Mesenchymal stem cell (in vitro differentiated cells and primary cell): ENCODE data around the gene CTNNA3.

Experiments used
- DNase-seq: peaks from one replicate; pipeline ENCODE4 v3.0.0-alpha.2; 2013
- H2AFZ ChIP-seq: one replicate; pipeline ENCODE4 v1.6.1; 2013; ENCODE audit warnings: low read depth, mild to moderate bottlenecking, control low read depth, inconsistent platforms, low read length, moderate library complexity
- H2AK5ac ChIP-seq: 2 replicates; pipeline ENCODE4 v1.6.1; 2013; ENCODE audit warnings: low read length, moderate library complexity, mild to moderate bottlenecking, inconsistent platforms; ENCODE audit not compliant: severe bottlenecking
- H2BK120ac ChIP-seq: one replicate; pipeline ENCODE4 v1.6.1; 2013; ENCODE audit warnings: low read depth, mild to moderate bottlenecking, inconsistent platforms, low read length, moderate library complexity
- H2BK12ac ChIP-seq, 2 experiments: one replicate each; pipeline ENCODE4 v1.6.1; 2013; ENCODE audit warnings: inconsistent platforms in 2 of 2, low read length in 2 of 2, mild to moderate bottlenecking in 2 of 2, moderate library complexity in 2 of 2, control low read depth in 1 of 2
- H2BK15ac ChIP-seq: one replicate; pipeline ENCODE4 v1.6.1; 2013; ENCODE audit warnings: mild to moderate bottlenecking, low read depth, inconsistent platforms; ENCODE audit not compliant: poor library complexity, severe bottlenecking
- H2BK5ac ChIP-seq: 2 replicates; pipeline ENCODE4 v1.6.1; 2013; ENCODE audit warnings: low read depth, mild to moderate bottlenecking, low read length, control low read depth, inconsistent platforms; ENCODE audit not compliant: poor library complexity, severe bottlenecking
- H3K14ac ChIP-seq, 2 experiments: one replicate each; pipeline ENCODE4 v1.6.1; 2013; ENCODE audit warnings: inconsistent platforms in 2 of 2, low read length in 2 of 2, control low read depth in 1 of 2, mild to moderate bottlenecking in 1 of 2, moderate library complexity in 1 of 2
- H3K18ac ChIP-seq, 2 experiments: one replicate each; pipeline ENCODE4 v1.6.1; 2013; ENCODE audit warnings: inconsistent platforms in 2 of 2, low read length in 2 of 2, control low read depth in 1 of 2, low read depth in 1 of 2, mild to moderate bottlenecking in 1 of 2
- H3K23ac ChIP-seq, 2 experiments: one replicate each; pipeline ENCODE4 v1.6.1; 2013; ENCODE audit warnings: inconsistent platforms in 2 of 2, low read length in 2 of 2, mild to moderate bottlenecking in 2 of 2, moderate library complexity in 2 of 2, control low read depth in 1 of 2
- H3K27ac ChIP-seq: 2 replicates; pipeline ENCODE4 v1.5.1; 2013; ENCODE audit warnings: mild to moderate bottlenecking, moderate library complexity, low read length, control low read depth, inconsistent platforms; ENCODE audit not compliant: poor library complexity, severe bottlenecking
- H3K27me3 ChIP-seq, 2 experiments: 2 replicates each; pipeline versions ENCODE4 v1.6.1 to v1.7.0; 2013; ENCODE audit warnings: low read length in 2 of 2, mild to moderate bottlenecking in 2 of 2, moderate library complexity in 2 of 2, control low read depth in 1 of 2, inconsistent platforms in 1 of 2; ENCODE audit not compliant: control insufficient read depth in 1 of 2, insufficient read depth in 1 of 2
- H3K36me3 ChIP-seq, 2 experiments: 2 replicates each; pipeline versions ENCODE4 v1.6.1 to v1.7.0; 2013; ENCODE audit warnings: low read length in 2 of 2, control low read depth in 1 of 2, inconsistent platforms in 1 of 2, low read depth in 1 of 2, mild to moderate bottlenecking in 1 of 2; ENCODE audit not compliant: insufficient read depth in 2 of 2, control insufficient read depth in 1 of 2
- H3K4ac ChIP-seq, 2 experiments: one replicate each; pipeline ENCODE4 v1.6.1; 2013; ENCODE audit warnings: inconsistent platforms in 2 of 2, low read length in 2 of 2, mild to moderate bottlenecking in 2 of 2, moderate library complexity in 2 of 2, control low read depth in 1 of 2, low read depth in 1 of 2
- H3K4me1 ChIP-seq: 2 replicates; pipeline ENCODE4 v1.6.1; 2013; ENCODE audit warnings: low read depth, low read length, control low read depth; ENCODE audit not compliant: control insufficient read depth, insufficient read depth
- H3K4me2 ChIP-seq: 2 replicates; pipeline ENCODE4 v1.6.1; 2013; ENCODE audit warnings: low read length, mild to moderate bottlenecking, inconsistent platforms; ENCODE audit not compliant: poor library complexity, severe bottlenecking
- H3K4me3 ChIP-seq, 2 experiments: 2 replicates each; pipeline versions ENCODE4 v1.5.1 to v1.7.0; 2013; ENCODE audit warnings: low read length in 2 of 2, mild to moderate bottlenecking in 2 of 2, control low read depth in 1 of 2, low read depth in 1 of 2; ENCODE audit not compliant: insufficient read depth in 1 of 2
- H3K79me1 ChIP-seq: replicated peaks from 2 replicates; pipeline ENCODE4 v1.6.1; 2013; ENCODE audit warnings: mild to moderate bottlenecking, control low read depth, low read length, inconsistent platforms; ENCODE audit not compliant: poor library complexity, severe bottlenecking
- H3K9ac ChIP-seq: 2 replicates; pipeline ENCODE4 v1.7.0; 2013; ENCODE audit warnings: mild to moderate bottlenecking, low read length, moderate library complexity
- H3K9me3 ChIP-seq: 2 replicates; pipeline ENCODE4 v1.7.0; 2013; ENCODE audit warnings: mild to moderate bottlenecking, low read length; ENCODE audit not compliant: control insufficient read depth
- H4K8ac ChIP-seq: one replicate; pipeline ENCODE4 v1.6.1; 2013; ENCODE audit warnings: inconsistent platforms, mild to moderate bottlenecking, low read length, moderate library complexity
- H4K91ac ChIP-seq: one replicate; pipeline ENCODE4 v1.6.1; 2013; ENCODE audit warnings: mild to moderate bottlenecking, low read length, inconsistent platforms
- WGBS: methylation state at CpG from one replicate; pipeline ENCODE4 v1.1.7; 2013; ENCODE audit warnings: mixed read lengths; 5-methylcytosine and 5-hydroxymethylcytosine counted together

CTNNA3 gene

DNA sequence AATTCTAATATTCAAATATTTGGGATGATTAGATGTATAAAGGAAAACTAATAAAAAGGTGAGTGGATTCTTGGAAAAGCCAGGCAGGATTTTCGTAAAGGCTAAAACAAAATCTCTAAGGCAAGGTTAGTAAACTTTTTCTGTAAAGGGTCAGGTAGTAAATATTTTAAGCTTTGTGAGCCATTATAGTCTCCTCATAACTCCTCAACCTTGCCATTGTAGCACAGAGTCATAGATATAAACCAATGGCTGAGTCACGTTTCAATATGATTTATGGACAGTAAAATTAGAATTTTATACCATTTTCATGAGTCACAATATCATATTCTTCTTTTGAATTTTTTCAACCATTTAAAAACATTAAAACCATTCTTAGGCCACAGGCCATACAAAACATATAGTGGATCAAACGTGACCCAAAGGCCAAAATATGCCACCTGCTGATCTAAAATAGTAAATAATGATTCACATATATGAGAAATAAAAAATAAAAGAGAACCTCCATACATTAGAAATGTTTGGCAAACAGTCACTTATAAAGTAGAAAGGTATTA, 1422.0 kb downstream of the CTNNA3 start:
- Histone ChIP-seq H2BK120ac (no peak overlapping the region), H4K8ac (no peak overlapping the region), H3K9me3 (no peaks in the 10 kb centered on the region), H3K27me3 (no peaks in the 10 kb centered on the region), H3K18ac (no peak overlapping the region), H3K4me2 (no peak overlapping the region), H3K23ac (no peak overlapping the region), H2BK12ac (no peak overlapping the region), H3K79me1 (no peaks in the 10 kb centered on the region), H3K4ac (no peak overlapping the region), H4K91ac (no peak overlapping the region), H2BK5ac (no peak overlapping the region), H3K4me1 (no peaks in the 10 kb centered on the region), H2AFZ (no peak overlapping the region), H3K27ac (no peak overlapping the region), H3K9ac (no peak overlapping the region), H3K36me3 (no peaks in the 10 kb centered on the region), H2BK15ac (no peak overlapping the region), H3K4me3 (no peak overlapping the region), H2AK5ac (no peak overlapping the region), H3K14ac (no peak overlapping the region)
- 80% methylated on average over 1 of the region's 3 CpGs for WGBS
- no peak for DNase-seq

DNA sequence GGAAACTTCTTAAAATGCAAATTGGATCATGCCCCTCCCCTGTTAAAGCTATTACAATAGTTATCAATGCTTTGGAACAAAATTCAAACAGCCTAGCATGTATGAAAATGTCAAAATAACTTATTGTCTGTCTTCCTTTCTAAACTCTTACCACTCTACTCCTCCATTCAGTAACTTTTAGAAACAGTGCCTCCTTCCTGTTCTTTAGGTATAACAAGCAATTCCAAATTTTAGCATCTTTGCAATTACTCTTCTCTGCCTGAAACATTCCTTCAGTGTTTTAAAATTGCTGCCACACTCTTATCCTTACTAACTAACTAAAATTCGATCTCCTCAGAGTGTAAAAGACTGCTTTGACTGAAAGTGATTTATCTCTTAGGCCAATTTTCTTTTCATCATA, 1430.6 kb downstream of the CTNNA3 start:
- Histone ChIP-seq H3K18ac (no peak overlapping the region), H3K23ac (no peak overlapping the region), H2BK12ac (no peak overlapping the region), H3K79me1 (no peaks in the 10 kb centered on the region), H3K4me3 (no peak overlapping the region), H3K9ac (no peak overlapping the region), H2BK15ac (no peak overlapping the region), H2BK120ac (no peak overlapping the region), H3K9me3 (no peaks in the 10 kb centered on the region), H3K14ac (no peak overlapping the region), H3K4me1 (no peaks in the 10 kb centered on the region), H3K27ac (no peak overlapping the region), H2AFZ (no peak overlapping the region), H3K4ac (no peak overlapping the region), H3K4me2 (no peak overlapping the region), H3K27me3 (no peaks in the 10 kb centered on the region), H2BK5ac (no peak overlapping the region), H2AK5ac (no peak overlapping the region), H4K91ac (no peak overlapping the region), H4K8ac (no peak overlapping the region), H3K36me3 (no peaks in the 10 kb centered on the region)
- DNase-seq, result no peak
- WGBS, result 48% methylated on average over 1 of the region's 1 CpG

DNA sequence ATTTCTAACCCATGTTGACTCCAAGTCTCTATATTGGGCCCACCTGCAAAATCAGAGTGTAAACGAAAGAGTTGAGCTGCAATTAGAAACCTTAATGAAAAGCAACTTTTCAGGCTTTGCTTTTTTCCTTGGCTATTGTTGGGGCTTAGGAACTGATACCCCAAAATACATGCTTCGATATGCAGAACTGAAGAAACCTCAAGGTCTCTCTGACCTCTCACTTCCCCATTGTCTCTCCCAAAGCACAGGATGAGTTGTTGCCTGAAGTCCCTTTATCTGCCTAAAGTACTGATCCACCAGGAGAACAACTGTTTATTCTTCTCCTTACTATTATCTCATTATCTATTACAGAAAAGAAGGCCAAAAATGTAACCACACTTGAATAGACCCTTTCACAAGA, 1436.2 kb downstream of the CTNNA3 start:
- no peak overlapping the region for H2BK120ac ChIP-seq
- no peaks in the 10 kb centered on the region for H3K27me3 ChIP-seq

DNA sequence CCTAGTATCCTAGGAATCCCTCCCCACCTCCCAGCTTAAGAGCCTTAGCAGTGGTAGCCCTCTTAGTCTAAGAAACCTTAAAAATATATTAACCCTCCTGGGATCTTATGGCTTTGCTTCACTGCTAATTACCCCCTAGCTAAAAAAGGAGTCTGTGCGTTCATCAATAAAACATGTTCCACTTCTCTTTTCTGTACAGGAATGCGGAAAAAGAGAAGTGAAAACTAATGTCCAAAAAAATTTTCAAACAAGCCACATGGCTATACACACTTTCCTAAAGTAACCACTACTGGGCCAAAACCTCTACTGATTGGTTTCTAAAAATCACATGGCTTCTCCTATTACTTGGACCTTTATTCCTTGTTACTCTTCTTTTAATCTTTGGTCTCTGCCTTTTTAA, 1437.3 kb downstream of the CTNNA3 start:
- no peaks in the 10 kb centered on the region for H3K79me1 ChIP-seq
- H2BK15ac ChIP-seq, result no peak overlapping the region
- H4K91ac ChIP-seq, result no peak overlapping the region
- no peaks in the 10 kb centered on the region for H3K27me3 ChIP-seq
- no peak for DNase-seq
- no peak overlapping the region for H3K23ac ChIP-seq
- H3K27ac ChIP-seq, result no peak overlapping the region
- no peak overlapping the region for H3K4me2 ChIP-seq
- no peak overlapping the region for H3K9ac ChIP-seq
- no peak overlapping the region for H2AFZ ChIP-seq
- 92% methylated on average over 2 of the region's 2 CpGs for WGBS
- H4K8ac ChIP-seq, result no peak overlapping the region
- no peak overlapping the region for H2BK12ac ChIP-seq
- no peaks in the 10 kb centered on the region for H3K4me1 ChIP-seq
- H2BK5ac ChIP-seq, result no peak overlapping the region
- H3K14ac ChIP-seq, result no peak overlapping the region
- H2AK5ac ChIP-seq, result no peak overlapping the region
- no peak overlapping the region for H3K18ac ChIP-seq
- H2BK120ac ChIP-seq, result no peak overlapping the region
- H3K4me3 ChIP-seq, result no peak overlapping the region
- H3K9me3 ChIP-seq, result peaks cover 4% of the 10 kb centered on the region
- H3K4ac ChIP-seq, result no peak overlapping the region
- no peaks in the 10 kb centered on the region for H3K36me3 ChIP-seq

More for the DNA sequence above, 1436.2 kb downstream of the CTNNA3 start:
- H3K79me1 ChIP-seq, result no peaks in the 10 kb centered on the region
- no peak overlapping the region for H3K4ac ChIP-seq
- H4K8ac ChIP-seq, result no peak overlapping the region
- no peak overlapping the region for H2BK5ac ChIP-seq
- WGBS, result 85% methylated on average over 2 of the region's 2 CpGs
- H3K36me3 ChIP-seq, result no peaks in the 10 kb centered on the region
- H3K9ac ChIP-seq, result no peak overlapping the region
- H3K4me3 ChIP-seq, result no peak overlapping the region
- H2AK5ac ChIP-seq, result no peak overlapping the region
- H3K4me2 ChIP-seq, result no peak overlapping the region
- H3K18ac ChIP-seq, result no peak overlapping the region
- no peaks in the 10 kb centered on the region for H3K4me1 ChIP-seq
- H2BK12ac ChIP-seq, result no peak overlapping the region
- no peak overlapping the region for H3K23ac ChIP-seq
- H4K91ac ChIP-seq, result no peak overlapping the region
- no peak overlapping the region for H3K14ac ChIP-seq
- peaks cover 4% of the 10 kb centered on the region for H3K9me3 ChIP-seq
- H2BK15ac ChIP-seq, result no peak overlapping the region
- H2AFZ ChIP-seq, result no peak overlapping the region
- no peak for DNase-seq
- no peak overlapping the region for H3K27ac ChIP-seq
